Fibroblast of the aortic adventitia (primary cell): ENCODE measurements around the gene USP53. TPM values are rescaled to one million over a fixed set of nuclear protein-coding genes. Genes with fewer than 3 reads are reported as not detected.

Source experiments
- DNase-seq: peaks from one replicate; pipeline ENCODE4 v3.0.0-alpha.2; 2010; ENCODE audit warnings: low read depth
- H3K4me3 ChIP-seq: 2 replicates; pipeline ENCODE4 v1.5.1; 2011; ENCODE audit warnings: low read depth, mild to moderate bottlenecking, control low read depth, low read length, moderate library complexity
- CTCF ChIP-seq: IDR thresholded peaks from 2 replicates; pipeline ENCODE4 v1.5.1; 2011; ENCODE audit warnings: mild to moderate bottlenecking, low read length, control low read depth, inconsistent platforms; ENCODE audit not compliant: insufficient read depth
- total RNA-seq: library from RNA; depleted of rRNA; stranded (reverse); fragments of >200 nt; gene quantifications from 2 replicates; pipeline ENCODE4 v1.2.3, GENCODE V29; 2012; ENCODE audit warnings: low replicate concordance

Gene USP53
- total RNA-seq, 1 donor: 69.2 TPM

- no peak overlapping the region for H3K4me3 ChIP-seq
- DNase-seq: no peak
- TF ChIP-seq CTCF: no peak
These were observed 20.7 kb downstream of the USP53 start for GRCh38 chr4:119233191-119233590.

- no peak for DNase-seq
- H3K4me3 ChIP-seq: no peak overlapping the region
- no peak for TF ChIP-seq CTCF
These were observed 21.2 kb downstream of the USP53 start for GRCh38 chr4:119233750-119234149.

- DNase-seq: no peak
- TF ChIP-seq CTCF: no peak
These were observed 24.7 kb downstream of the USP53 start for GRCh38 chr4:119237201-119237600.

GRCh38 chr4:119237642-119238041 lies 25.1 kb downstream of the USP53 start:
- DNase-seq: no peak
- no peak for TF ChIP-seq CTCF

More at GRCh38 chr4:119237201-119237600, 24.7 kb downstream of the USP53 start:
- no peak overlapping the region for H3K4me3 ChIP-seq

GRCh38 chr4:119238068-119238722 lies 25.7 kb downstream of the USP53 start:
- no peak for DNase-seq
- H3K4me3 ChIP-seq: no peak overlapping the region
- TF ChIP-seq CTCF: no peak

More at GRCh38 chr4:119237642-119238041, 25.1 kb downstream of the USP53 start:
- H3K4me3 ChIP-seq: no peak overlapping the region

GRCh38 chr4:119240128-119240527 lies 27.6 kb downstream of the USP53 start:
- TF ChIP-seq CTCF: no peak
- no peak for DNase-seq

GRCh38 chr4:119240568-119240967 lies 28.1 kb downstream of the USP53 start:
- no peak for DNase-seq
- no peak overlapping the region for H3K4me3 ChIP-seq
- no peak for TF ChIP-seq CTCF

More at GRCh38 chr4:119240128-119240527, 27.6 kb downstream of the USP53 start:
- H3K4me3 ChIP-seq: no peak overlapping the region
